SK-N-SH (cell line): ENCODE measurements around the gene FCRL2.

Source experiments
- ELF1 ChIP-seq: IDR thresholded peaks from 2 replicates; pipeline ENCODE4 v1.4.0; 2012
- EZH2phosphoT487 ChIP-seq: fragments of 200-600 bp; sonication (generic); IDR thresholded peaks from 2 replicates; pipeline ENCODE4 v1.6.1; 2017; ENCODE audit warnings: low read depth, mixed run types, mild to moderate bottlenecking, antibody characterized with exemption, moderate library complexity, borderline replicate concordance
- GATA2 ChIP-seq: sonication (generic); formaldehyde crosslinking; IDR thresholded peaks from 2 replicates; pipeline ENCODE4 v1.5.0; 2020; ENCODE audit warnings: mild to moderate bottlenecking, missing genetic modification reagents
- POLR2AphosphoS5 ChIP-seq: IDR thresholded peaks from 2 replicates; pipeline ENCODE4 v1.6.1; 2012; ENCODE audit warnings: low read depth, low read length
- TF ChIP-seq, protein P1 (sequence below): fragments of 200-600 bp; sonication (generic); IDR thresholded peaks from 2 replicates; pipeline ENCODE4 v1.6.1; 2017; ENCODE audit warnings: antibody characterized with exemption, mild to moderate bottlenecking, moderate library complexity
- TF ChIP-seq, protein P2 (sequence below): fragments of 150-350 bp; IDR thresholded peaks from 2 replicates; pipeline ENCODE4 v1.6.1; 2017; ENCODE audit warnings: antibody characterized with exemption, low read length, low read depth, borderline replicate concordance
- TF ChIP-seq, protein P3 (sequence below): IDR thresholded peaks from 2 replicates; pipeline ENCODE4 v1.4.0; 2012; ENCODE audit warnings: low read depth
- TF ChIP-seq, protein P4 (sequence below): IDR thresholded peaks from 2 replicates; pipeline ENCODE4 v1.4.0; 2012; ENCODE audit warnings: low read depth, borderline replicate concordance

DNA sequence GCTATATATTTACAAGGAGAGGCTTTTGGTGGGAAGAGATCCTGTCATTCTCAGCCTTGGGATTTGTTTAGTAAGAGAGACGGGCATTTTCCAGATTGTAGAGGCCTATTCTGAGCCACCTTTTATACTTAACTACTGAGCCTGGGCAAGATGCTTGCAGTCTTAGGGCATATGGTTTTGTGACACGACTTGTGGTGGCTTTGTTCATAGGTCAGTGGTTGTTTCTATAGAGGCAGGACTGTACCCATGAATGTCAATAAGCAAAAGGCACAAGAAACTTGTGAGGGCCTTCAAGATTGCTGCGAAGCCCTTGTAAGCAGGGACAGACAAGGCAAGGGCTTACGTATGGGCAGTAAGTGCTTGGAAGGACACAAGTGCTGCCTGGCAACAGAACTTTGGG lies 73.0 kb downstream of the FCRL2 start:
- TF ChIP-seq POLR2AphosphoS5 (no peak), ELF1 (no peak), EZH2phosphoT487 (no peak), GATA2 (CRISPR knock-in tag) (no peak)
- TF ChIP-seq, protein P1, sequence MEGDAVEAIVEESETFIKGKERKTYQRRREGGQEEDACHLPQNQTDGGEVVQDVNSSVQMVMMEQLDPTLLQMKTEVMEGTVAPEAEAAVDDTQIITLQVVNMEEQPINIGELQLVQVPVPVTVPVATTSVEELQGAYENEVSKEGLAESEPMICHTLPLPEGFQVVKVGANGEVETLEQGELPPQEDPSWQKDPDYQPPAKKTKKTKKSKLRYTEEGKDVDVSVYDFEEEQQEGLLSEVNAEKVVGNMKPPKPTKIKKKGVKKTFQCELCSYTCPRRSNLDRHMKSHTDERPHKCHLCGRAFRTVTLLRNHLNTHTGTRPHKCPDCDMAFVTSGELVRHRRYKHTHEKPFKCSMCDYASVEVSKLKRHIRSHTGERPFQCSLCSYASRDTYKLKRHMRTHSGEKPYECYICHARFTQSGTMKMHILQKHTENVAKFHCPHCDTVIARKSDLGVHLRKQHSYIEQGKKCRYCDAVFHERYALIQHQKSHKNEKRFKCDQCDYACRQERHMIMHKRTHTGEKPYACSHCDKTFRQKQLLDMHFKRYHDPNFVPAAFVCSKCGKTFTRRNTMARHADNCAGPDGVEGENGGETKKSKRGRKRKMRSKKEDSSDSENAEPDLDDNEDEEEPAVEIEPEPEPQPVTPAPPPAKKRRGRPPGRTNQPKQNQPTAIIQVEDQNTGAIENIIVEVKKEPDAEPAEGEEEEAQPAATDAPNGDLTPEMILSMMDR, result no peak
- TF ChIP-seq, protein P2, sequence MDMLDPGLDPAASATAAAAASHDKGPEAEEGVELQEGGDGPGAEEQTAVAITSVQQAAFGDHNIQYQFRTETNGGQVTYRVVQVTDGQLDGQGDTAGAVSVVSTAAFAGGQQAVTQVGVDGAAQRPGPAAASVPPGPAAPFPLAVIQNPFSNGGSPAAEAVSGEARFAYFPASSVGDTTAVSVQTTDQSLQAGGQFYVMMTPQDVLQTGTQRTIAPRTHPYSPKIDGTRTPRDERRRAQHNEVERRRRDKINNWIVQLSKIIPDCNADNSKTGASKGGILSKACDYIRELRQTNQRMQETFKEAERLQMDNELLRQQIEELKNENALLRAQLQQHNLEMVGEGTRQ, result no peak
- TF ChIP-seq, protein P3, sequence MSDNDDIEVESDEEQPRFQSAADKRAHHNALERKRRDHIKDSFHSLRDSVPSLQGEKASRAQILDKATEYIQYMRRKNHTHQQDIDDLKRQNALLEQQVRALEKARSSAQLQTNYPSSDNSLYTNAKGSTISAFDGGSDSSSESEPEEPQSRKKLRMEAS, result no peak
- TF ChIP-seq, protein P4, sequence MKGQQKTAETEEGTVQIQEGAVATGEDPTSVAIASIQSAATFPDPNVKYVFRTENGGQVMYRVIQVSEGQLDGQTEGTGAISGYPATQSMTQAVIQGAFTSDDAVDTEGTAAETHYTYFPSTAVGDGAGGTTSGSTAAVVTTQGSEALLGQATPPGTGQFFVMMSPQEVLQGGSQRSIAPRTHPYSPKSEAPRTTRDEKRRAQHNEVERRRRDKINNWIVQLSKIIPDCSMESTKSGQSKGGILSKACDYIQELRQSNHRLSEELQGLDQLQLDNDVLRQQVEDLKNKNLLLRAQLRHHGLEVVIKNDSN, result no peak
